ENCODE results near the gene UBTFL1.

Gene UBTFL1

GRCh38 chr11:90133560-90134477 lies 48.1 kb downstream of the UBTFL1 start:
- peak overlapping the region; percentile 68 for H3K9ac ChIP-seq (ENCODE audit: low read length)
- peaks cover 14% of the 10 kb centered on the region for H3K4me1 ChIP-seq (ENCODE audit: control insufficient read depth, low read depth, low read length)
- H3K4me3 ChIP-seq (ENCODE audit: low read length): peak overlapping the region; percentile 86
- peaks cover 21% of the 10 kb centered on the region for H3K27me3 ChIP-seq (ENCODE audit: control insufficient read depth, insufficient read depth, low read length)
- no peaks in the 10 kb centered on the region for H3K36me3 ChIP-seq (ENCODE audit: control insufficient read depth, low read depth, low read length)
- H3K27ac ChIP-seq (ENCODE audit: low read length): no peak overlapping the region
- H3K9me3 ChIP-seq (ENCODE audit: control insufficient read depth, low read depth, low read length): no peaks in the 10 kb centered on the region

DNA sequence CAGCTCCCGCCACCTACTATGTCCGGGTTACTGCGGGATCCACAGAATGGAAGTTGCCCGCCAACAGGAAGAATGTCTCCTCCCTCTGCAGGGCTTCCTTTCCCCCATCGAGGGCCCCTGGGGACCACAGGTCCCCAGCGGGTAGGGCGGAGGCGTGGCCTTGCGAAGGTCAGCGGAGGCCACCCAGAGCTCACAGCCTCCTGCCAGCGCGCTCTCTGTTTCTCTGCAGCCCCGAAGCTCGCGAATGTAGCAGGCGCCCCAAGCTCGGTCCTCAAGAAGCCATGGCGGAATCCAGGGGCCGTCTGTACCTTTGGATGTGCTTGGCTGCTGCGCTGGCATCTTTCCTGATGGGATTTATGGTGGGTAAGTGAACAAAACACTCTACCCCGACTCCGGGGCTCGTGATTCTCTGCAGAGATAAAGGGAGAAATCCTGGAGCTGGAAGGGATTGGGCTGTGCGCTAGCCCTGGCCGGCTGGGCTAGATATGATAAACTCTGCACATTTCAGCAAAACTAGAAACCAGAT lies 48.8 kb downstream of the UBTFL1 start, which contains the start of gene NAALAD2:
TSS of gene NAALAD2 (plus strand) at position 186 of the 526 bp plus-strand sequence. CDS start at position 282, 96 bp downstream.
- H3K9ac ChIP-seq (ENCODE audit: low read length): peak within 1 kb of the TSS; percentile 68
- H3K4me3 ChIP-seq (ENCODE audit: low read length): peak within 1 kb of the TSS; percentile 86
- no peaks in the 10 kb centered on the region for H3K9me3 ChIP-seq (ENCODE audit: control insufficient read depth, low read depth, low read length)
- peaks cover 14% of the 10 kb centered on the region for H3K4me1 ChIP-seq (ENCODE audit: control insufficient read depth, low read depth, low read length)
- H3K27me3 ChIP-seq (ENCODE audit: control insufficient read depth, insufficient read depth, low read length): peaks cover 21% of the 10 kb centered on the region
- H3K36me3 ChIP-seq (ENCODE audit: control insufficient read depth, low read depth, low read length): no peaks in the 10 kb centered on the region
- no peak within 1 kb of the TSS for H3K27ac ChIP-seq (ENCODE audit: low read length)

DNA sequence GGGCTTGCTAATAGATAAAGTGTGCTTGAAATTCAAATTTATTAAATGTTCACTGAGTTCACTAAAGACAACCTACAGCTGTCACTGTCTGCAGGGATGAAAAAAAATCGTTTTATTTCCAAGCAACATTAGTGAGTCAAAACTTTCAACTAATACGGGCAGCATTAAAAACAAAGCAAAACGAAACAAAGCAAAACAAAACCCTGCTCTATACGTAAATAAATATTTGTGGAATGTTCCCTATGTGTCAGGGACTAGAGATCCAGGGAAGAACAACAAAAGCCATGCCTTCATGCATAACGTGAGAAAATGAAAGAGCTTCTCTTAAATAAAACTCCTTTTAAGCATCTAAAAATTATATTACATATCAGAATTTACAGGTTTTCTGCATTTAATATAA lies 49.3 kb downstream of the UBTFL1 start:
- H3K4me3 ChIP-seq (ENCODE audit: low read length): peak overlapping the region; percentile 86
- H3K4me1 ChIP-seq (ENCODE audit: control insufficient read depth, low read depth, low read length): peaks cover 14% of the 10 kb centered on the region
- no peaks in the 10 kb centered on the region for H3K36me3 ChIP-seq (ENCODE audit: control insufficient read depth, low read depth, low read length)
- H3K27me3 ChIP-seq (ENCODE audit: control insufficient read depth, insufficient read depth, low read length): peaks cover 21% of the 10 kb centered on the region
- no peaks in the 10 kb centered on the region for H3K9me3 ChIP-seq (ENCODE audit: control insufficient read depth, low read depth, low read length)
- no peak overlapping the region for H3K27ac ChIP-seq (ENCODE audit: low read length)
- H3K9ac ChIP-seq (ENCODE audit: low read length): peak overlapping the region; percentile 68

Measured in iPS-18a (cell line).